Upper lobe of left lung (tissue), 6 donors: Measurements from ENCODE around the gene ATOH8. TPM values are rescaled to one million over a fixed set of nuclear protein-coding genes. Genes with fewer than 3 reads are reported as not detected.

Experiments used
- ATAC-seq, 2 donors: fragments of 200-7000 bp; cut with Tn5 transposase; one replicate each; pipeline ENCODE4 v1.9.1; 2022; ENCODE audit warnings: mild to moderate bottlenecking in 2 of 2, moderate library complexity in 2 of 2; ENCODE audit not compliant: low FRiP score in 2 of 2
- DNase-seq, 2 donors: peaks; one replicate each; pipeline ENCODE4 v3.0.0-alpha.2; 2019 to 2020
- H3K27ac ChIP-seq, 4 donors: fragments of 200-600 bp; sonication (generic); one replicate each; pipeline ENCODE4 v1.5.1; 2016 to 2019
- H3K27me3 ChIP-seq, 4 donors: fragments of 200-600 bp; sonication (generic); one replicate each; pipeline ENCODE4 v1.5.1; 2017 to 2019
- H3K36me3 ChIP-seq, 4 donors: fragments of 200-600 bp; sonication (generic); one replicate each; pipeline ENCODE4 v1.5.1; 2016 to 2019
- H3K4me1 ChIP-seq, 4 donors: fragments of 200-600 bp; sonication (generic); one replicate each; pipeline ENCODE4 v1.5.1; 2018 to 2019
- H3K4me3 ChIP-seq, 4 donors: fragments of 200-600 bp; sonication (generic); one replicate each; pipeline ENCODE4 v1.5.1; 2017 to 2019; ENCODE audit warnings: mild to moderate bottlenecking in 2 of 4, moderate library complexity in 1 of 4
- H3K9me3 ChIP-seq, 4 donors: fragments of 200-600 bp; sonication (generic); one replicate each; pipeline ENCODE4 v1.5.1; 2018 to 2019
- CTCF ChIP-seq, 6 experiments: fragments of 450-650 bp in 4 of 6; fragments of 200-600 bp in 2 of 6; sonication (generic) in 2 of 6; IDR thresholded peaks; one replicate each; pipeline ENCODE4 v1.5.1; 2016 to 2019; ENCODE audit warnings: antibody characterized with exemption in 6 of 6
- EP300 ChIP-seq, 4 donors: sonication (generic); formaldehyde crosslinking; IDR thresholded peaks; one replicate each; pipeline ENCODE4 v1.5.1; 2017; ENCODE audit warnings: antibody characterized with exemption in 4 of 4, control low read depth in 2 of 4
- POLR2A ChIP-seq, 4 donors: fragments of 450-650 bp; IDR thresholded peaks; one replicate each; pipeline ENCODE4 v1.5.1; 2016 to 2017; ENCODE audit warnings: antibody characterized with exemption in 4 of 4, mild to moderate bottlenecking in 2 of 4
- POLR2AphosphoS5 ChIP-seq, 2 donors: sonication (generic); formaldehyde crosslinking; IDR thresholded peaks; one replicate each; pipeline ENCODE4 v1.5.1; 2017; ENCODE audit warnings: antibody characterized with exemption in 2 of 2
- WGBS, 2 donors: methylation state at CpG; one replicate each; pipeline ENCODE4 v1.1.5; 2017 to 2018; 5-methylcytosine and 5-hydroxymethylcytosine counted together
- total RNA-seq, 6 donors: library from RNA; depleted of rRNA in 4 of 6; stranded (reverse); fragments of >200 nt in 4 of 6; gene quantifications; one replicate each; pipeline versions ENCODE4 v1.1.0 to v1.2.1, GENCODE V29; 2016 to 2021
- donor health status: DM: no; HTN: no; CAD: no; lungs with moderate emphysema.
- donor health status: DM: no; HTN: yes; CAD: no; lungs with severe emphysema.

The ATOH8 gene
- total RNA-seq, 6 donors from 2014 or later, result 60.2 to 121 (median 85.1) TPM

GRCh38 chr2:85773692-85774091 is 19.9 kb downstream of the ATOH8 start:
- peak overlapping the region; percentile 23 to 85 (median 78) for H3K27ac ChIP-seq
- H3K9me3 ChIP-seq, result no peaks in the 10 kb centered on the region
- ATAC-seq, result no peak
- H3K36me3 ChIP-seq, result peaks cover 0 to 83% (median 35%) of the 10 kb centered on the region in 4 donors
- TF ChIP-seq EP300 (IDR thresholded peaks at IDR 0.05) (no peak), POLR2AphosphoS5 (IDR thresholded peaks at IDR 0.05) (no peak), POLR2A (IDR thresholded peaks at IDR 0.05) (no peak), CTCF (IDR thresholded peaks at IDR 0.05) (no peak)
- no peak for DNase-seq
- WGBS, 2 donors, result 79 to 88% methylated on average over 6 of the region's 6 CpGs
- H3K27me3 ChIP-seq, result no peaks in the 10 kb centered on the region
- peaks cover 66 to 92% (median 91%) of the 10 kb centered on the region in 4 donors for H3K4me1 ChIP-seq
- H3K4me3 ChIP-seq, result no peak overlapping the region

- Histone ChIP-seq H3K36me3 (peaks cover 0 to 83% (median 33%) of the 10 kb centered on the region in 4 donors), H3K4me3 (no peak overlapping the region), H3K27ac (peak overlapping the region; percentile 23 to 85 (median 78)), H3K27me3 (no peaks in the 10 kb centered on the region), H3K9me3 (no peaks in the 10 kb centered on the region), H3K4me1 (peaks cover 66 to 92% (median 91%) of the 10 kb centered on the region in 4 donors)
- TF ChIP-seq EP300 (IDR thresholded peaks at IDR 0.05) (no peak), POLR2AphosphoS5 (IDR thresholded peaks at IDR 0.05) (no peak), CTCF (IDR thresholded peaks at IDR 0.05) (no peak), POLR2A (IDR thresholded peaks at IDR 0.05) (no peak)
- no peak for ATAC-seq
- DNase-seq, result no peak
- WGBS, 2 donors, result 80 to 85% methylated on average over 5 to 9 of the region's 9 CpGs
Observed at GRCh38 chr2:85774126-85774978, 20.6 kb downstream of the ATOH8 start.

GRCh38 chr2:85775406-85776381 is 21.9 kb downstream of the ATOH8 start:
- no peak for TF ChIP-seq POLR2AphosphoS5 (IDR thresholded peaks at IDR 0.05)
- no peak for TF ChIP-seq POLR2A (IDR thresholded peaks at IDR 0.05)
- no peak for TF ChIP-seq CTCF (IDR thresholded peaks at IDR 0.05)
- no peak for TF ChIP-seq EP300 (IDR thresholded peaks at IDR 0.05)
- peak overlapping the region in 1 of 4 donors; percentile 77 for H3K27ac ChIP-seq
- WGBS, 2 donors, result 96% methylated on average over 12 of the region's 12 CpGs
- DNase-seq (no peak), ATAC-seq (no peak)
- no peak overlapping the region for H3K4me3 ChIP-seq
- peaks cover 0 to 82% (median 32%) of the 10 kb centered on the region in 4 donors for H3K36me3 ChIP-seq
- no peaks in the 10 kb centered on the region for H3K27me3 ChIP-seq
- H3K4me1 ChIP-seq, result peaks cover 69 to 92% (median 90%) of the 10 kb centered on the region in 4 donors
- no peaks in the 10 kb centered on the region for H3K9me3 ChIP-seq

- no peak for DNase-seq
- peak overlapping the region in 2 of 4 donors; percentile 60 to 77 for H3K27ac ChIP-seq
- peaks cover 60 to 85% (median 81%) of the 10 kb centered on the region in 4 donors for H3K4me1 ChIP-seq
Observed at GRCh38 chr2:85776672-85777071, 22.9 kb downstream of the ATOH8 start.

GRCh38 chr2:85777441-85777861 is 23.7 kb downstream of the ATOH8 start:
- Histone ChIP-seq H3K4me3 (no peak overlapping the region), H3K9me3 (no peaks in the 10 kb centered on the region), H3K36me3 (peaks cover 0 to 87% (median 35%) of the 10 kb centered on the region in 4 donors), H3K4me1 (peaks cover 53 to 79% (median 75%) of the 10 kb centered on the region in 4 donors), H3K27ac (peak overlapping the region in 2 of 4 donors; percentile 60 to 77), H3K27me3 (no peaks in the 10 kb centered on the region)
- ATAC-seq, result no peak
- peak; percentile 41 to 94 for TF ChIP-seq POLR2AphosphoS5 (IDR thresholded peaks at IDR 0.05)
- no peak for TF ChIP-seq POLR2A (IDR thresholded peaks at IDR 0.05)
- peak in 2 of 4 donors; percentile 41 to 90 for TF ChIP-seq EP300 (IDR thresholded peaks at IDR 0.05)
- no peak for DNase-seq
- WGBS, 2 donors, result 46 to 57% methylated on average over 8 of the region's 8 CpGs

More at GRCh38 chr2:85776672-85777071, 22.9 kb downstream of the ATOH8 start:
- Histone ChIP-seq H3K36me3 (peaks cover 0 to 82% (median 35%) of the 10 kb centered on the region in 4 donors), H3K4me3 (no peak overlapping the region), H3K9me3 (no peaks in the 10 kb centered on the region), H3K27me3 (no peaks in the 10 kb centered on the region)
- no peak for TF ChIP-seq POLR2A (IDR thresholded peaks at IDR 0.05)
- WGBS, 2 donors, result 68 to 83% methylated on average over 6 to 9 of the region's 9 CpGs
- no peak for ATAC-seq
